Lower leg skin (tissue), 4 donors: ENCODE measurements around the gene ERC2. TPM values are rescaled to one million over a fixed set of nuclear protein-coding genes. Genes with fewer than 3 reads are reported as not detected.

Source experiments
- DNase-seq, 2 donors: peaks; one replicate each; pipeline ENCODE4 v3.0.0-alpha.2; 2019; ENCODE audit warnings: low spot score in 2 of 2
- H3K4me3 ChIP-seq: fragments of 200-600 bp; sonication (generic); 2 replicates; pipeline ENCODE4 v1.5.1; 2017; ENCODE audit warnings: mild to moderate bottlenecking, low read depth; ENCODE audit not compliant: poor library complexity, severe bottlenecking
- CTCF ChIP-seq, 3 donors: fragments of 450-650 bp; IDR thresholded peaks; one replicate each; pipeline ENCODE4 v1.5.1; 2016; ENCODE audit warnings: antibody characterized with exemption in 3 of 3, mild to moderate bottlenecking in 3 of 3, moderate library complexity in 2 of 3
- POLR2A ChIP-seq, 2 donors: fragments of 450-650 bp; IDR thresholded peaks; one replicate each; pipeline ENCODE4 v1.6.1; 2016 to 2017; ENCODE audit warnings: antibody characterized with exemption in 2 of 2, mild to moderate bottlenecking in 1 of 2, moderate library complexity in 1 of 2
- WGBS, 2 donors: methylation state at CpG; one replicate each; pipeline ENCODE4 v1.1.5; 2018; 5-methylcytosine and 5-hydroxymethylcytosine counted together
- intact Hi-C: fragments of 100-400 bp; cut with DNase I; formaldehyde crosslinking; loops from one replicate; pipeline ENCODE4 v1.15.0; 2023; ENCODE audit warnings: low total_unique reads
- total RNA-seq, 4 donors: library from RNA; depleted of rRNA; stranded (reverse); fragments of >200 nt; gene quantifications; one replicate each; pipeline ENCODE4 v1.1.0, GENCODE V29; 2016

Gene ERC2
- total RNA-seq, 4 donors from 2014 or later, result 0.23 to 1.3 (median 0.42) TPM; not detected in 1

DNA sequence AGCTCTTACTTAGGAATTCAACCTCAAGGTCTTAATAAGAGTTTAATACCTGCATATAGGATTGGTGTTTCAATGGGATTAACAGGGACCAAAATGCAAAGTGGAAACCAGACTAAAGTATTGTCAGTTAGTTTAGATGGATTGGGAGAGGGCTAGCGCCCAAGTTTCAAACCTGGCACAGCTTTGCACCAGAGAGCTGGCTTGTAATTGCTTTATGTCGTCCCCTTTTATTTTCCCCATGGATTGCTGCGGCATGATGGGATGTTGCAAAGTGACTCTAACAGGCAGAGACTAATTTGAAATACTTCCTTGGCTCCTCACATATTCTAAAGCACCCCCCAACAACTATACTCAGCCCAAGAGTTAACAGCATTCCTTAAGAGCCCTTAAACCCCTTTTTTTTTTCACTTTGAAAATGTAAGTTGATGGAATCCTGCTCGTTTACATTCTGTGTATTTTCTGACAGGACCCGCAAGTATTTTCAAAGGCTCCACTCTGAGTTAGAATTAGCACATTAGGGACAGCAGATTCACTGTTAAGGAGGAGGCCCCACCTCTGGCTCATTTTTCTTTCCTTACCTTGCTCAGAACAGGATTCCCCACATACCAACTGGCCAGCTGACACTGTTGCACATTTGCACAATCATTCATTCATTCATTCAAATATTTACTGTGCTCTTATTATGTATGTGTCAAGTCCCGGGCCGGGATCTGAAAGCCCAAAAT, 214.2 kb downstream of the ERC2 start:
- WGBS, 2 donors, result 59 to 62% methylated on average over 7 of the region's 7 CpGs
- H3K4me3 ChIP-seq, result no peak overlapping the region
- TF ChIP-seq CTCF (IDR thresholded peaks at IDR 0.05), result no peak
- no peak for TF ChIP-seq POLR2A (IDR thresholded peaks at IDR 0.05)
- intact Hi-C loops, result no loop called here
- no peak for DNase-seq

- no peak overlapping the region for H3K4me3 ChIP-seq
- DNase-seq, result peak in 1 of 2 donors; percentile 37
- 81 to 86% methylated on average over 3 of the region's 3 CpGs for WGBS, 2 donors
- TF ChIP-seq CTCF (IDR thresholded peaks at IDR 0.05) (no peak), POLR2A (IDR thresholded peaks at IDR 0.05) (no peak)
- intact Hi-C loops, result no loop called here
Measured at GRCh38 chr3:56251343-56251945, 216.8 kb downstream of the ERC2 start.

DNA sequence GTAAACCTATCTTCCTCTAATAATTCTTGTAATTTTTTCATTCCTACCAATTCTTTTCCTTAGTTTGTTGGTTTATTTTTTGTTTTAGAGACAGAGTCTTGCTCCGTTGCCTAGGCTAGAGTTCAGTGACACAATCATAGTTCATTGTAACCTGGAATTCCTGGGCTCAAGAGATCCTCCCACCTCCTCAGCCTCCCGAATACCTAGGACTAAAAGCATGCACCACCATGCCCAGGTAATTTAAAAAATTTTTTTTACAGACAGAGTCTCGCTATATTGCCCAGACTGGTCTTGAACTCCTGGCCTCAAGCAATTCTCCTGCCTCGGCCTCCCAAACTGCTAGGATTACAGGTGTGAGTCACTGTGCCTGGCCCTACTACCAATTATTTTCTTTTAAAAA, 220.2 kb downstream of the ERC2 start:
- WGBS, 2 donors, result 74 to 84% methylated on average over 4 of the region's 4 CpGs
- no peak for DNase-seq
- intact Hi-C loops, result no loop called here
- H3K4me3 ChIP-seq, result no peak overlapping the region
- no peak for TF ChIP-seq CTCF (IDR thresholded peaks at IDR 0.05)
- no peak for TF ChIP-seq POLR2A (IDR thresholded peaks at IDR 0.05)

DNA sequence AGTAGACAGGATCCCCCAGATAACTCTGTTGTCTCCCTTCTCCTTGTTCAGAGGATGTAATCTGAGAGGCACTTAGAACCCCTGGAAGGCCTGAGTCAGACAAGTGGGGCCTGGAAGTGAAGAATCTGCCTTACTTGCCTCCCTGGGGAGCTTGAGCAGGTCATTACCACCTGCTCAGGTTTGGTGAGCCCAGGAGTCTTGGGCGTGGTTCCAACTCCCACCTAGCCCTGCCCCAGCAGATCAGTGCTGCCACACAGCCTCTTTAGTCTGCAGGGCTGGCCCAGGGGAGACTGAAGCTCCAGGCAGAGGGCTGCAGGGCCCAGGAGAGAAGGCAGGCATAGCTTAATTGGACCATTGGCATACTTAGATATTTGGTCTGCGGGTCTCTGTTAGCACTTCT, 230.0 kb downstream of the ERC2 start:
- TF ChIP-seq CTCF (IDR thresholded peaks at IDR 0.05), result no peak
- no peak for TF ChIP-seq POLR2A (IDR thresholded peaks at IDR 0.05)
- intact Hi-C loops, result no loop called here
- no peak overlapping the region for H3K4me3 ChIP-seq
- no peak for DNase-seq
- 62 to 75% methylated on average over 2 of the region's 2 CpGs for WGBS, 2 donors

DNA sequence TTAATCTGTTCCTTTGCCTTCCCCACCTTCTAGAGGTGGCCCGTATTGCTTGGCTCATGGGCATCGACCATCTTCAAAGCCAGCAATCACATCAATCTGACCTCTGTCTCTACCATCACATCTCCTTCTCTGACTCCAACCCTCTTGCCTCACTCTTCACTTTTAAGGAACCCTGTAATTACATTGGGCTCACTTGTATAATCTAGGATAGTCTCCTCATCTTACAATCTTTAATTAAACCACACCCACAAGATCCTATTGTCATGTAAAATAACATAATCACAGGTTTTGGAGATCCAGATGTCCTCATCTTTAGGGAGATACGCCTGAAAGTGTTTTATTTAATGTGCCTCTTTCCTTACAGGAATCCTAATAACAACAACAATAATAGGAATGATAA, 234.5 kb downstream of the ERC2 start:
- 88% methylated on average over 3 of the region's 3 CpGs for WGBS, 2 donors
- intact Hi-C loops, result no loop called here
- no peak overlapping the region for H3K4me3 ChIP-seq
- TF ChIP-seq POLR2A (IDR thresholded peaks at IDR 0.05), result no peak
- TF ChIP-seq CTCF (IDR thresholded peaks at IDR 0.05), result no peak
- no peak for DNase-seq
